Mucosa of stomach (tissue), 1 donor: Measurements from ENCODE around the gene WEE2.
"Not testable (repeated sequence)": the region's sequence is repeated elsewhere in the genome, so short reads cannot be mapped to it uniquely, and the experiment has no call there.

Source experiments
- H3K27me3 ChIP-seq: one replicate; pipeline ENCODE4 v1.7.0; 2013; ENCODE audit warnings: mild to moderate bottlenecking, low read length; ENCODE audit not compliant: control insufficient read depth, insufficient read depth
- H3K36me3 ChIP-seq: one replicate; pipeline ENCODE4 v1.7.0; 2013; ENCODE audit warnings: low read length; ENCODE audit not compliant: control insufficient read depth, insufficient read depth
- H3K4me1 ChIP-seq: one replicate; pipeline ENCODE4 v1.7.0; 2013; ENCODE audit warnings: mild to moderate bottlenecking, low read length; ENCODE audit not compliant: control insufficient read depth, insufficient read depth
- H3K4me3 ChIP-seq: one replicate; pipeline ENCODE4 v1.7.0; 2013; ENCODE audit warnings: low read length
- H3K9ac ChIP-seq: one replicate; pipeline ENCODE4 v1.7.0; 2013; ENCODE audit warnings: mild to moderate bottlenecking, low read length, moderate library complexity
- H3K9me3 ChIP-seq: one replicate; pipeline ENCODE4 v1.7.0; 2013; ENCODE audit warnings: mild to moderate bottlenecking, low read length, moderate library complexity; ENCODE audit not compliant: control insufficient read depth
- donor health status: Pancreatic carcinoma.

WEE2 gene

DNA sequence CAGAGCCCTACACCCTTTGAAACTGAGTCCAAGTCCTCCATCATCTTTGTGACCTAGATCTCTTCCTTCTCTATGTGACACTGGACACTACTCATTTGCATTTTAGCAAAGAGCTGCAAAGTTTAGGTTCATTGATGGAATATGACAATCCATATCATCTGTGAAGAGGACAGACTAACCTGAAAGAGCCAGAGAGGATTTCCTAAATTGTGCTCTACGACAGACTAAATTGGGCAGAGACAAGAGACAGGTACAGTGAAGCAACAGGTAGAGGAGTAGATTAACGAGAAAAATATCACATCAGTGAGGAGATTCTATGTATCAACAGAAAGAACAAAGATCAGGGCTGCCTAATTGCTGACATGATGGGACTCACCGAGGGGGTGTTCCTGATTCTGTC, 55.6 kb downstream of the WEE2 start, which contains the start of gene TAS2R3:
TSS of gene TAS2R3 (plus strand) at position 301 of the 400 bp plus-strand sequence. CDS start at position 363, 62 bp downstream.
- Histone ChIP-seq H3K27me3 (no peaks in the 10 kb centered on the region), H3K36me3 (no peaks in the 10 kb centered on the region), H3K4me3 (no peak within 1 kb of the TSS), H3K9ac (no peak within 1 kb of the TSS), H3K9me3 (no peaks in the 10 kb centered on the region), H3K4me1 (no peaks in the 10 kb centered on the region)

DNA sequence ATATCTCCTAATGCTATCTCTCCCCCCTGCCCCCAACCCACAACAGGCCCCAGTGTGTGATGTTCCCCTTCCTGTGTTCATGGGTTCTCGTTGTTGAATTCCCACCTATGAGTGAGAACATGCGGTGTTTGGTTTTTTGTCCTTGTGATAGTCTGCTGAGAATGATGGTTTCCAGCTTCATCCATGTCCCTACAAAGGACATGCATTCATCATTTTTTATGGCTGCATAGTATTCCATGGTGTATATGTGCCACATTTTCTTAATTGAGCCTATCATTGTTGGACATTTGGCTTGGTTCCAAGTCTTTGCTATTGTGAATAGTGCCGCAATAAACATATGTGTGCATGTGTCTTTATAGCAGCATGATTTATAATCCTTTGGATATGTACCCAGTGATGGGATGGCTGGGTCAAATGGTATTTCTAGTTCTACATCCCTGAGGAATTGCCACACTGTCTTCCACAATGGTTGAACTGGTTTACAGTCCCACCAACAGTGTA, 62.0 kb downstream of the WEE2 start:
- not testable (repeated sequence) for H3K27me3 ChIP-seq, H3K4me1 ChIP-seq, H3K36me3 ChIP-seq, H3K4me3 ChIP-seq, H3K9ac ChIP-seq, H3K9me3 ChIP-seq

DNA sequence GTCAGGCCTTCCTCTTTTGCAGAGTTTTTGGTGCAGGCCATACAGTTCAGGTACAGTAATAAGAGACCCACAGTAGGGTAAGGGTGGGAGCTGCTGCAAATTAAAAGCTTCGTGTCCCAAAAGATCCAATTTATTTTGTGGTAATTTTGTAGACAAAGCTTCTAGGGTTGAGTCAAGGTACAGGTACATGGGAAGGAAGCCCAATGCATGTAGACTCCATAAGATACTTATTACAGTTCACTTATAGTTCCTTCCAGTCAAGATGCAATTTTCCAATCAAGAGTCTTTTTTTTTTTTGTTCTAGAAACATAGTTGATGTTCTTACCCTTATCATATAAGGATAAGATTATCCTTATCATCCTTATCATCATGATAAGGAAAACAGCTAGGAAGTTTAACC, 68.2 kb downstream of the WEE2 start, which contains the start of gene TAS2R4:
TSS of gene TAS2R4 (plus strand) at position 301 of the 400 bp plus-strand sequence. CDS start 1,815 bp downstream, outside the sequence.
- Histone ChIP-seq H3K36me3 (no peaks in the 10 kb centered on the region), H3K9ac (no peak within 1 kb of the TSS), H3K4me3 (no peak within 1 kb of the TSS)

More for the DNA sequence above, 68.2 kb downstream of the WEE2 start, which contains the start of gene TAS2R4:
- H3K4me1 ChIP-seq = no peaks in the 10 kb centered on the region
- no peaks in the 10 kb centered on the region for H3K27me3 ChIP-seq
- no peaks in the 10 kb centered on the region for H3K9me3 ChIP-seq
